T-helper 9 cell (primary cell): ENCODE measurements around the gene PRKCZ.
A peak's percentile ranks its signal among the peaks of the same experiment; 100 is the strongest.

Experiments
- DNase-seq: peaks from one replicate; pipeline ENCODE4 v3.0.0-alpha.2; 2020

PRKCZ gene

DNA sequence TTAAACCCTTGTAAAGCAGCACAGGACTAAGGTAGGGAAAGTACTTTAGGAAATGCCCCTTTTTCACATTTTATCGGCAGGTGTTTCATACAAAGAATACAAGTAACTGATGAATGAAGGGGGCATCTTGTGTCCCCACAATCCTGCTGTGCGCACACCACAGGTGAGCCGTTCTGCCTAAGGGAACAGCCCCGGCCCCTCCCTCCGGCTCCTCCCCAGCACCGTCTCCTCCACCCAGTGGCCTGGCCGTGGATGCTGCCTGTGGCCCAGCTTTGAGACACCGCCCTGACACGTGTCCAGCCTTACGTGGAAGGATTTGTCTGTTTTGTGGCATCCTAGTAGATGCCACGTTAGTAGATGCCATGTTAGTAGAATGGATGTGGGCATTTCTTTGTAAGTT lies 131.5 kb downstream of the PRKCZ start:
- no peak for DNase-seq

DNA sequence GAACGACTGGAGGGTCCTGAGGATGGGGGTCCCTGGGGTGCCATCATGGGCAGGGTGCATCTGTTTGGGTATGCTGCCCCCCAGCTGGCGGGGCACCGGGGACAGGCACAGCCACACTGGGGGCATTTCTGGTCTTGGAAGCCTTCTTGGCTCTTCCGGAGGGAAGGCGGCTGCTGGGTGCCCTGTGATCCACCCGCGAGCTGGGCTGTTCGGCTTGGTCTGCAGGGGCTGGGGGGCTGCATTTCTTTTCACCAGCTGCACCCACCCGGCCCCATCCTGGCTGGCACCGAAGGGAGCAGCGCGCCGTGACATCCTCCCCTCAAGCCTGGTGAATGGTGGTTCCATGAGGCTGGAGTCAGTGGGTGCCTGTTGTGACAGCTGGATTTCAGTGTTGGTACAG lies 132.2 kb downstream of the PRKCZ start:
- DNase-seq, result no peak

DNA sequence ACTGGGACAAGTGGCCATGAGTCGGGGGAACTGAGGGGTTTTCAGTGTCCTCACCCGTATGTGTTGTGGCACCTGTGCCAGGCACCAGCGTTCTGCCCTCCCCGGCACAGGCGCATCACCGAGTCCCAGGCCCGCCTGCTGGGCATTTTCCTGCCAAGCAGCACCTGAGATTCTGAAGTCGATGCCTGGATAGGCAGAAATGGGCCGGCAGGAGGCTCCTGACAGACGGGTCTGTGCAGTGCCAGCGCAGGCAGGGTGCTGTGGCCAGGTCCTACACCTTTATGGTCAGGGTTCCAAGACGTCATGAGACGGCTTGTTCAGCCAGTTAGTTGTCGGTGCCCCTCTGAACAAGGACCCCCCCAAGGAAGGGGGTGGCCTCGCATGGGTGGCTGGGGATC lies 133.7 kb downstream of the PRKCZ start:
- DNase-seq, result no peak

DNA sequence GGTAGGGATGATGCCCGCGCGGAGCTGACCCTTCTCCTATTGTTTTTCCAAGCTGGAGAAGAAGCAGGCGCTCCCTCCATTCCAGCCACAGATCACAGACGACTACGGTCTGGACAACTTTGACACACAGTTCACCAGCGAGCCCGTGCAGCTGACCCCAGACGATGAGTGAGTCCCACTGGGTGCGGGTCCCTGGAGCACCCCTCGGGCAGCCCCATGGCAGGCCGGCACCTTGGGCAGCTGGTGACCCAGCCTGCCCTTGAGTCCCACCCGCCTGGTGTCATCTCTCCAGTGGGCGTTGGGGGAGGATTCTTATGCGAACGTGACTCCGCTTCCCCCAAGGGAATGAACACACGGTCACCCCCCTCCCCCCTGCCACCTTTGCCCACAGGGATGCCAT lies 134.3 kb downstream of the PRKCZ start:
- no peak for DNase-seq

DNA sequence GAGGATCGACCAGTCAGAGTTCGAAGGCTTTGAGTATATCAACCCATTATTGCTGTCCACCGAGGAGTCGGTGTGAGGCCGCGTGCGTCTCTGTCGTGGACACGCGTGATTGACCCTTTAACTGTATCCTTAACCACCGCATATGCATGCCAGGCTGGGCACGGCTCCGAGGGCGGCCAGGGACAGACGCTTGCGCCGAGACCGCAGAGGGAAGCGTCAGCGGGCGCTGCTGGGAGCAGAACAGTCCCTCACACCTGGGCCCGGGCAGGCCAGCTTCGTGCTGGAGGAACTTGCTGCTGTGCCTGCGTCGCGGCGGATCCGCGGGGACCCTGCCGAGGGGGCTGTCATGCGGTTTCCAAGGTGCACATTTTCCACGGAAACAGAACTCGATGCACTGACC lies 134.7 kb downstream of the PRKCZ start:
- DNase-seq, result no peak

DNA sequence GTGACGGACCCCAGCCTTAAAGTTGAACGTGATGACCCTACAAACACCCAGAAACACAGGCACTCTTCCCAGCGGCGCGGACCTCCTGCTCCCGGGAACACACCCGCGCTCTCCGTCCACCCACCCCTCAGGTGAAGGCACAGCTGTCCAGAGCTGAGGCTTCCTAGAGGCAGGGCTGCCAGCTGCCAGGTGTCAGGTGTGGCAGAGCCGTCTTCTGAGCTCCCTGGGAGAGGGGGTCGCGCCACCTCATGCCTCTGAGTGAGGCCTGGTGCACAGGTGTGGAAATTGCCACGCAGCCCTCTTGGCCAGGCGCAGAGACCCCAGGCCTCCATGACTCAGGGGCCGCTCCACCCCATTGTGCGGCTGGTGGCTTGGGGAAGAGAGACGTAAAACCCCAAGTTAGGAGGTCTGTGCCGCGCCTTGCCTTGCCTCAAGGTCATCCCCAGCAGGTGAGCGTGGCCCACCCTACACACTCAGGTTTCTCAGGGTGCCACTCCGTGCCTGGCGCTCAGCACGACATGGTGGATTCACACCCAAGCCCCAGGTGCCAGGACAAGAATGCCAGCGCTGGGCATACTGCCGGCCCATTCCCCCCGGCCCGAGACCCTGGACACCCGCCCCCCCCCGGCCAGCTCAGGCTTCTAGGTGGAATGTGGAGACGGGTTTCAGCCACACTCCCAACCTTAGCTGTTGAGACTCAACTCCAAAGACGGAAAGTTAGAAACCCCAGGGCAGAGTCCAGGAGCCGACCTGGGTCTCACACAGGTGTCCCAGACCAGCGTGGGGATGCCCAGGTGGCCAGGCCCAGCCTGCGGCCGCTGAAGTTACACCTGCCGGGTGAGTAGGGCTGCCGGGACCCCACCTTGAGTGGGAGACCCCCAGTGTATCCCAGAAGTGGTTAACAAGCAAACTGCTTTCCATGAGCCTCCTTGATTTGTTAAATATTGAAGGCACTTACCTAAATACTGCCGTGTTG lies 136.0 kb downstream of the PRKCZ start:
- no peak for DNase-seq

DNA sequence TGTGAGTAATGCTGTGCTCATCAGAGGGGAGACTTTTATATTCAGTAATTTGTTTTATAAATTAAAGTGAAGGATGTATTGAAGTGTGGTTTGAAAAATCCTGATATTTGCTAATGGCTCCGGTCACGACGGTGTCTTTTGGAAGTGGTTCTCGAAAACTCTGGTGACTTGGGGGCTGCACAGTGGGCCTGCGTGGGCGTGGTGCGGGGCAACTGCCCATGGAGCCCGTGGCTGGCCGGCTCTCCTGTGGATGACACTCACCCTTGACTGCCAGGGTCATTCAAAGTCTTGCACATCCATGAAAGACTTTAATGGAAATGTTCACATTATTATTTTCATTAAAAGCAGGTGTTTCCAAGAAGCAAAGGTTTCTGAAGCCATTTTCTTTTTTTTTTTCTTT lies 136.7 kb downstream of the PRKCZ start:
- no peak for DNase-seq

DNA sequence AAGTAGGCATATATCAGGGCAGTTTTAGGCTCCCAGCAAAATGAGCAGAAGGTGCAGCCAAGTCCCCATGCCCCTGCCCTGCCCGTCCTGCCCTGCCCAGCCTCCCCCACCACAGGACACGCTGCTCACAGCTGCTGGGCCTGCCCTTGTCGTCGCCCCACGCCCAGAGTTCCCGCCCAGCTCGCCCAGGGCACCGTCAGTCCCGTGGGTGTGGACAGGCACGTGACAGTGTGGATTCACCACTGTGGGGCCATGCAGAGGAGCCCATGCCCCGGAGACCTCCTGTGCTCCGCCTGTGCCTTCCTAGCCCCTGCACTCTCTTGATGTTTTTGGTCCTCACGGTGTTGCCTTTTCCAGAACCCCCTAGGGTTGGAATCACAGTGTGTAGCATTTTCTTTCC lies 137.4 kb downstream of the PRKCZ start:
- no peak for DNase-seq

DNA sequence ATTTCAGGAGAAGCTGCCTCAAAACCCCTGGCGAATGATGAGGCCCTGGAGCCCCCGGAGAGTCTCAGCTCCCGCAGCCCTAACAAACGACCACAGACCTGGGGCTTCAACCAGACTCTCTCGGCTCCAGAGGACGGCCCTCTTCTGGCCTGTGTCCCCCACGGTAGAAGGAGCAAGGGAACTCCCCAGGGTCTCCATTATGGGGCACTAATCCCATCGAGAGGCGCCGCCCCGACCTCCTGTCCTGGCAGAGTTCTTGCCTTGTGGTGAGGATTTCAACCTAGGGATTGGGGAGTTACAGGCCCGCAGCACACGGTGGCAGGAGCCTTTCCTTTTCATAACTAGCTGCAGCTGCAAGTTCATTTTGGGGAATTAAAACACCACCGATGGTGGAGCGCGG lies 138.1 kb downstream of the PRKCZ start:
- no peak for DNase-seq

DNA sequence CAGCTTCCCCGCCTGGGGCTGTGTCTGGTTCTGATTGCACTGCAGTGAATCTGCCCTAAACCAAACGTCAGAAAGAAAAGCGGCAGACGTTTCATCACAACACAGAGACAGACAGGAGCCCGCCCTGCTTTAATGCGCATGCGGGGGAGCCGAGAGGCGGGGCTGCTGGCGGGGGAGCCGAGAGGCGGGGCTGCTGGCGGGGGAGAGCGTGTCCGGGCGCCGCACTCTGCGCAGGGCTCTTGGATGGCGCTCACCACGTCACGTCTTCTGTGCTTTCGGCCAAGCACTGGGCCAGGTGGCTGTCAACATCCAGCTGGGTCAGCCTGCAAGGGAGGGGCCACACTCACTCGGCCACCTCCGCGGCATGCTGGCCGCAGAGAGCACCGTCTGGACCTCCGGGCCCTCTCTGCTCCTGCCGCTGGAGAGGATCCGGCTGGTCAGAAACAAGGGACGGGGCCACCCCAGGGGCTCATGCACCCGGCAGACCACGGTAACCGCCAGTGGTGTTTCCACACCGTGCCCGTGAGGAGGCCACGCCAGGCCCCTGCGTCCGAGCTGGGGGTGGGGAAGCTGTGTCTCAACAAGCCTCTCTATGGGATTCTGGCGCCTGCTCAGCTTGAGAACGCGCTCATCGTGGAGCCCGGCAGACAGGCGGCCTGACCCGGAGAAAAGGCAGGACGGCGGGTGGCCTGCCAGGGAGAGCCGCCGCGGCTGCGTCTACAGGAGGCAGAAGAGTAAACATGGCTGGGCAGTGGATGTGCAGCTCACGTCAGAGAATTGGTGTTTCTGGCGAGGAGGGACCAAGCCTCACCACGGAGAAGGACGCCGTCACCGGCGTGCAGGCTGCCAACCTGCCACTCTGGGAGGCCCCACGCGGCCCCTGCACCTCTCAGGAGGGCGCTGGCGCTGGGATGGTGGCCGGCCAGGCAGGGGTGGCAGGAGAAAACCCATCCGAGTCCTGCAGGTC lies 139.5 kb downstream of the PRKCZ start:
- peak; percentile 87 for DNase-seq

DNA sequence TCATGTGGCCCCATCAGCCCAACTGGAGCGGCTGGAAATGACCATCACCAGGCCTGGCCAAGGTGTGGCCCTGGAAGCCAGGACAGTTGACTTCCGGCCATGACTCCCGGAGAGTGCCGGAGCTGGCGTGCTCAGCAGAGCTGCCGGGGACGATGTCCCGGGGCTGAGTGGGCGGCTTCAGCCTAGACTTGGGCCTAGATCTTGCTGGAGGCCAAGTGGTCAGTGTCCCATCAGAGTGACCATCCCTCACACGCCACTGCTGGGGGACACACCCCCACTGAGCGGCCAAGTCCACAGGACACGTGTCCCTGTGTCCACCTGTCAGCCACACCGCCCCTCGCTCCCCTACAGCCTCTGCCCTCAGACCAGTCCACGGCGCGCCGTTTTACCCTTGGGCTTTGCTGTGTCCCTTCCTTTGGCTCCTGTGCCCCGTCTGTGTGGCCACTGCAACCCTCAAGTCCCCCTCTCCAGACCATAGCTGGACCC lies 140.3 kb downstream of the PRKCZ start:
- no peak for DNase-seq

DNA sequence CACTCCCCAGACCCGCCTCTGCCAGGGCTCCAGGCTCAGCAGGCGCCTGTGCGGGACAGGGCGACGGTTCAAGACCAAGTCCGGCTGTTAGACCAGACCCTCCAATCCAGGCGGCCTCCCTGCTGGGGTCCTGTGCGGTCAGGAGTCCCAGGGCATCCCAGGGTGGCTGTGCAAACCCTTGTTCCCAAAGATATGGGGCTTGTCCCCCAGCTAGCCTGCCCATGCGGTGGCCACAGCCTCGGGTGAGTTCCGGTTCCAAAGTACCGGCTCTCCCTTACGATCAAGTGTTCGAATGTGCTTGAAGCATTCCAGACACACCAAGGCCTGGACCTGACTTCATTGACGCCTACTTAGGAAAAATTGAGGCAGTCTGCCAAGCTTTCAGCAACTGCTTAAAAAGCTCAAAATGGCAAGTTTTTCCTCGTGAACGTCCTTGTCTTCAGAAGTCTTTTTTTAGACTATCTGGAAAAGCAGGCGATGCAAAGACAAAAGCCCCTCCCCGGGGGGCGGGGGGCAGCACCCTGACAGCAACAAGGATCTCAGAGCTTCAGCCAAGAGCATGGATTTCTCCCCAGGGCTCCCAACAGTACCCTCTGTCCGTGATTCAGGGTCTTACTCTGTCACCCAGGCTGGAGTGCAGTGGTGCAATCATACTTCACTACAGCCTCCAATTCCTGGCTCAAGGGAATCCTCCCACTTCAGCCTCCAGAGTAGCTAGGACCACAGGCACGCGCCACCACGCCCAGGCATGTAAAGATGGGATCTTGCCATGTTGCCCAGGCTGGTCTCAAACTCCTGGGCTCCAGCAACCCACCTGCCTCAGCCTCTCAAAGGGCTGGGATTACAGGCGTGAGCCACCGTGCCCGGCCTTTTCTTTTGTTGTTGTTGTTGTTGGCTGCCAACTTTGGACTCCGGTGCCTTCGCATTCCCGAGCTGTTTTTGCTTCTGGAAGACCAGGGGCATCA lies 142.1 kb downstream of the PRKCZ start:
- no peak for DNase-seq

DNA sequence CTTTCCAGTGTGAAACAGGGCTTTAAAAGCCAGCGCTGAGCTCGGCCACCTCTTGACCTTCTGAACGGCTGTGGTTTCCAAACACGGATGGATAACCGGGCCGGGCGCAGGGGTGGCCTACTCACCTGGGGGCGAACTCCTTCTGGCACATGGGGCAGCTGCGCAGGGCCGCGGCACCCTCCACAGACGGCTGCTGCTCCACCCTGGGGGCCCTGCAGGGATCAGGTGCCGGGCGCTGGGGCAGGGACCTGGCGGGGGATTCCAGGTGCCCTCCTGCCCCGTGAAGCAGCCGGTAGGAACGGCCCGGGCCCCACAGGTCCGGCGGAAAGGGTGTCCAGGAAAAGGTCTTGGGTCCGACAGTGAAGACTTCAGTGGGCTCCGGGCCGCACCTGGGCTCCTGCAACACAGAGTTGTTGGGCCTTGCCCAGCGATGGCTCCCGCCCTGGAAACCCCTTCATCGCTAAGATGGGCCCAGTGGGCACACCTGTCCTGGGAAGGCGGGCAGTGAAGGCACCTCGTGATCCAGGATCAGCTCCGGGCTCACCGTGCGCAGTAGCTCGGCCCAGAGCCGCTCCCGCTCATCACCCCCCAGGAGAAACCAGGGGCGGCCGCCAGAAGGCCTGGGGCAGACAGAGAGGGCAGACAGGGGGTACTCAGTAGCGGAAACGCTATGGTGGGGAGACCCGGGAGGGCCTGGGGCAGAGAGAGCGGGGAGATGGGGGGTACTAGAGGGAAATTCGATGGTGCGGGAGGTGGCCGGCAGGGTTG lies 143.5 kb downstream of the PRKCZ start:
- no peak for DNase-seq

DNA sequence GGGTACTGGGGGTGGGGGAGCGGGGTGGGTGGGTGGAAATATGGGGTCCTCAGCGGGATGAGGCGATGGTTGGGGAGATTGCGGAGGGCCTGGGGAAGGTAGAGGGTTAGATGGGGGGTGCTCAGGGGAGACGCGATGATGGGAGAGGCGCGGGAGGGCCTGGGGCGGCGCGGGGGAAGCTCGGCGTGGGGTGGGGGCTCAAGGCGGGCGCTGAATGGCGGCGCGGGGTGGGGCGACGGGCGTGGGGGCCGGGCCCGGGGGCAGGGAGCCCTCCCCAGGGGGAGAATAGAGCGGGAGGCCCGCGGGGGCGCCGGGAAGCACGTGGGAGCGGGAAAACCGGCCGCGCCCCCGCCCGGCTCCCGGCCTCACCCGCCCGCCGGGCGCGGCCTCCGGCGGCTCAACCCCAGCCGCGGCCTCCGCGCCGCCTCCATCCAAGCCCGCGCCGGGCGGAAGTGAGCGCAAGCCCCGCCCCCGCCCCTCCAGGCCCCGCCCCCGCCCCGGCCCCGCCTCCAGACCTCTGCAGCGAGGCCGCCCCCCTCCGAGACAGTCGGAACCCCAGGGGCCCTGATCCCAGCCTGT lies 144.2 kb downstream of the PRKCZ start, which contains the start of gene FAAP20:
TSS of gene FAAP20 (minus strand) at position 454 of the 579 bp plus-strand sequence. CDS start at position 431, 23 bp downstream.
- DNase-seq, result peak; percentile 66

DNA sequence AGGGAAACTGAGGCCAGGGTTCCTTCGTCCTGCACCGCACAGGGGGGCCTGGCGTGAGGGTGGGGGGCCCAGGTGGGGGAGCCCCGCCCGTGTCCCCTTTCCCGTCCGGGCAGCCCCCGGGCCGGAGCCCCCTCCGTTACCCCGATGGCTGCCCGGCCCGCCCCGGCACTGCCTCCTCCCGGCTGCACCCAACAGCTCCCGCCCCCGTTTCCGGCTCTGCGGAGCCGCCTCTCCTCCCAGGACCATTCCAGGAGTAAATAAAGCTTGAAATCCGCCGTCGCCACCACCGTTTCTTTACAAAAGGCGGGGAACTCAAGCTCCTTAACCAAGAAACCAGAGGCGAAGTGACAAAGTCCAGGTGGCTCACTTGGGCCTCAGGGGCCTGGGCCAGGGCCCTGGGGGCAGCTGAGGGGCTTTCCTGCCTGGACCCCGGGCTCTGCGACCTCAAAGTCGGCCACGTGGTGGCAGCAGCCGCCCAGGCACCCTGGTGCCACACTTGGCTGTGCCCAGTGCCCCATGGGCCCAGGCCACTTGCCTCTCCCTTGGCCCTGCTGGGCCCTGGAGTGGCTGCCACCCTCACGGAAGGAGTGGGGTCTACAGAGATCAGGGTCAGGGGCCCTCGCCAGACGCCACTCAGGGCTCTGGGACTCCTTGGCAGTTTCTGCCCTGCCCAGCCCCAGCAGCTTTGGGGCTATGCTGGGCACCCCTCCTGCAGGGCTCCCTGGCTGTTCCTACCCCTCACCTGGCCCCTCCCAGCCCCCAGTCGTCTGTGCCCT lies 144.9 kb downstream of the PRKCZ start:
- DNase-seq, result peak; percentile 84

DNA sequence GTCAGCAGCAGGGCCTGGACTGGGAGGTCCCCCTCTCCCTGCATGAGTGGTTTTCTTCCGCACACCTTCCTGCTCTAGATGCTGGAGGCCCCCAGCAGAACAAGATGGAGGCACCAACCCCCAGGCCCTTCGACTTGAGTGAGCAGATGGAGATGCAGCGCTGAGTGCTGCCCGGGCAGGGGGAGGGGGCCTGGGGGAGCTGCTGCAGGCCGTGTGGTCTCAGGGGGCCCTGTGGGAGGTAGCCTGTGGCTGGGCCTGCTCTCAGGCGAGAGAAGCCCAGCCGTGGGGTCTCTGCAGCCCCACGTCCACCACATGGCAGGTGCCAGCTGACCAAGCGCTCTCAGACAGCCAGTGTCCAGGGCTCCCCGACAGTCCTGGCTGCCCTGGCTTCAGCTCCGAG lies 145.6 kb downstream of the PRKCZ start:
- no peak for DNase-seq

DNA sequence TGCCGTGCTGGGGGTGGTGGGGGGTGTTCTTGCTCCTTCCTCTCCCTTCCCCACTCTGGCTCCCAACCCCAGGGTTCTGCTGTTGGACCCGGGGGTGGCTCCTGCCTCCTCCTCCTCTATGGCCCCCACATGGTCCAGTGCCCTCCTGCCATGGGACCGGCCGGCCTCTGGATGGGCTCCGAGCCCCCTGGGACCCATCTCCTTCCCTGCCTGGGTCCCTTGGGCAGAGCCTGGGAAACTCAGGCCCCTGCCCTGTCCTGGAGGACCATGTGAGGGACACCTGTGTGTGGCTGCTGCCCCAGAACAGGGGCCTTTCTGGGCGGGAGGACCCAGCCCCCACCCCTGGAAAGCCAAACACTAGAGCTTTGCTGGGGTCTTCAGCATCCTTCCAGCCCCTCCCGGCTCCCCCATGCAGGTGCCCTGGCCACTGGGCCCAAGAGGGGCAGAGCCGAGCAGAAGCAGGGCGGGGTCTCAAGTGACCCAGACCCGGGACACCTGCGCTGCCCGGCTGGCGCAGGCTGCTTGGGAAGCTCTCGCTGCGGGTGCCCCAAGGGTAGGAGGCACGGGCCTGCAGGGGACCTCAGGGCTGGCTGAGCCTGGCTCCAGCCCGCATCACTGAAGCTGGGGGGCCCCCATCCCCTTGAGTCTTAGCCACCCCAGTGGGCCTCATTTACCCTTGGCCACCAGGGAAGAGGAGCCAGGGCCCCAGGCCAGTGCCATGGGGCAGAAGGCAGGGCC lies 146.9 kb downstream of the PRKCZ start:
- no peak for DNase-seq

DNA sequence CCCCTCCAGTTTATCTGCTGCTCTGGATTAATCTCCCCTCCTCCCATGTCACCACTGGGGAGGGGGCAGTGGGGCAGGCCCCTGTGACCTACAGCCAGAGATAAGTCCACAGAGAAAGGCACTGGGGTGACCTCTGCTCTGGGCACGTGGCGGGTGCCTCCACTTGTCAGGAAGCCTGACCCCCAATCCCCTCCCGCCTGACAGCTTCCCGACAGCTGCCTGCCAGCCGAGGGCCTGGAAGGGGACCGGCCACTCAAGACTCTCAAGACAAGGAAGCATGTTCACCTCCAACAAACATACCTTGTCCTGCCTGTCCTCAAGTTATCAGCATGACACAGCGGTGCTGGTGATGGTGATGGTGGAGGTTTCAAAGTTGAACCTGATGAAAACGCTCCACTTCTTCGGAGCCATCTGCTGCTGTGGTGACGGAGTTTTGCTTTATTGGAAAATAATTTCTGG lies 147.5 kb downstream of the PRKCZ start:
- no peak for DNase-seq

DNA sequence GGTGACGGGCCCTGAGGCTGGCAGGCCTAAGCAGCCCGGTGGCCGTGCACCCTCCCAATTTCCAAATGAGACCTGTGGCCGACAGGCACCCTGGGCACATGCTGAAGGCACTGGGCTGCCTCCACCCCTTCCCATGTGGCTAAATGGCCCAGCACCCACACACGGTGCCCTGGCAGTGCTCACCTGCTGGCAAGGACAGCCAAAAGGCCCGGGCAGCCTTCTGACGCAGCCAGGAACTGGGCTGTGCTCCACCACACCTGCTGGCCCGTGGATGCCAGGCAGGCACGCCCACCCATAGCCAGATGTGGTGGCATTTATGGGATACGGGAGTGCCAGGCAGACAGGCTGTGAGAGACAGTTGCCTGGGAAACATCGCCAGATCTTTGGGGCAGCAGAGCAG lies 148.4 kb downstream of the PRKCZ start:
- no peak for DNase-seq
